ENCODE measurements around the gene ZMYM5.
A peak's percentile ranks its signal among the peaks of the same experiment; 100 is the strongest.
"Not testable (repeated sequence)": the region's sequence is repeated elsewhere in the genome, so short reads cannot be mapped to it uniquely, and the experiment has no call there.

The ZMYM5 gene

GRCh38 chr13:19795956-19796355 is 67.5 kb downstream of the ZMYM5 start:
- Histone ChIP-seq H3K36me3 (ENCODE audit: control insufficient read depth, insufficient read depth, low read length) (no peaks in the 10 kb centered on the region), H3K27me3 (replicated peaks; ENCODE audit: control insufficient read depth, insufficient read depth, low read length) (no peaks in the 10 kb centered on the region), H3K4me3 (replicated peaks; ENCODE audit: low read depth, low read length) (no peak overlapping the region)
- DNase-seq (ENCODE audit: extremely low read depth, insufficient read length) = no peak
- no peak for TF ChIP-seq CTCF (IDR thresholded peaks at IDR 0.05; ENCODE audit: insufficient read depth, low read length, poor library complexity, severe bottlenecking)

GRCh38 chr13:19794631-19795030 is 68.8 kb downstream of the ZMYM5 start:
- DNase-seq (ENCODE audit: extremely low read depth, insufficient read length) = no peak
- no peak for TF ChIP-seq CTCF (IDR thresholded peaks at IDR 0.05; ENCODE audit: insufficient read depth, low read length, poor library complexity, severe bottlenecking)

GRCh38 chr13:19791953-19792537 is 71.4 kb downstream of the ZMYM5 start:
- no peak for TF ChIP-seq CTCF (IDR thresholded peaks at IDR 0.05; ENCODE audit: insufficient read depth, low read length, poor library complexity, severe bottlenecking)
- no peak for DNase-seq (ENCODE audit: extremely low read depth, insufficient read length)

More at GRCh38 chr13:19794631-19795030, 68.8 kb downstream of the ZMYM5 start:
- no peaks in the 10 kb centered on the region for H3K36me3 ChIP-seq (ENCODE audit: control insufficient read depth, insufficient read depth, low read length)
- H3K27me3 ChIP-seq (replicated peaks; ENCODE audit: control insufficient read depth, insufficient read depth, low read length) = no peaks in the 10 kb centered on the region
- no peak overlapping the region for H3K4me3 ChIP-seq (replicated peaks; ENCODE audit: low read depth, low read length)

GRCh38 chr13:19782727-19783682 is 80.4 kb downstream of the ZMYM5 start, which contains the start of gene PSPC1:
Gene PSPC1 (minus strand): TSS chr13:19782945. CDS start chr13:19782757, 188 bp downstream.
- peak within 1 kb of the TSS; percentile 96 for H3K4me3 ChIP-seq (replicated peaks; ENCODE audit: low read depth, low read length)
- DNase-seq (ENCODE audit: extremely low read depth, insufficient read length) = peak; percentile 97
- H3K27me3 ChIP-seq (replicated peaks; ENCODE audit: control insufficient read depth, insufficient read depth, low read length); H3K36me3 ChIP-seq (ENCODE audit: control insufficient read depth, insufficient read depth, low read length): not testable (repeated sequence)

More at GRCh38 chr13:19791953-19792537, 71.4 kb downstream of the ZMYM5 start:
- Histone ChIP-seq H3K4me3 (replicated peaks; ENCODE audit: low read depth, low read length) (no peak overlapping the region), H3K27me3 (replicated peaks; ENCODE audit: control insufficient read depth, insufficient read depth, low read length) (no peaks in the 10 kb centered on the region), H3K36me3 (ENCODE audit: control insufficient read depth, insufficient read depth, low read length) (no peaks in the 10 kb centered on the region)

- TF ChIP-seq CTCF (IDR thresholded peaks at IDR 0.05; ENCODE audit: insufficient read depth, low read length, poor library complexity, severe bottlenecking) = no peak
- peak; percentile 73 for DNase-seq (ENCODE audit: extremely low read depth, insufficient read length)
Observed at GRCh38 chr13:19782049-19782726, 81.3 kb downstream of the ZMYM5 start.

More at GRCh38 chr13:19782049-19782726, 81.3 kb downstream of the ZMYM5 start:
- no peaks in the 10 kb centered on the region for H3K27me3 ChIP-seq (replicated peaks; ENCODE audit: control insufficient read depth, insufficient read depth, low read length)
- H3K4me3 ChIP-seq (replicated peaks; ENCODE audit: low read depth, low read length) = peak overlapping the region; percentile 96
- H3K36me3 ChIP-seq (ENCODE audit: control insufficient read depth, insufficient read depth, low read length) = no peaks in the 10 kb centered on the region; the same call in 1 of the 2 replicates
